Measurements from ENCODE around the gene BCL2.

BCL2 gene

GRCh38 chr18:63105636-63106316 lies 213.8 kb downstream of the BCL2 start:
- H3K36me3 ChIP-seq (ENCODE audit: control insufficient read depth in 1 of 2, insufficient read depth in 2 of 2, low read length in 2 of 2), result no peaks in the 10 kb centered on the region
- H3K4me3 ChIP-seq (ENCODE audit: low read depth in 1 of 2, low read length in 2 of 2), result no peak overlapping the region
- H3K27ac ChIP-seq (ENCODE audit: low read depth, low read length), result no peak overlapping the region
- peaks cover 7 to 11% of the 10 kb centered on the region in 2 donors for H3K4me1 ChIP-seq (ENCODE audit: control insufficient read depth in 1 of 2, insufficient read depth in 2 of 2, low read length in 2 of 2)
- H3K9ac ChIP-seq (ENCODE audit: low read depth in 1 of 2, low read length in 2 of 2), result no peak overlapping the region
- no peaks in the 10 kb centered on the region for H3K9me3 ChIP-seq (ENCODE audit: control insufficient read depth in 1 of 2, low read length in 2 of 2)
- no peaks in the 10 kb centered on the region for H3K27me3 ChIP-seq (ENCODE audit: control insufficient read depth in 1 of 2, insufficient read depth in 2 of 2, low read length in 2 of 2)

GRCh38 chr18:63104868-63105267 lies 214.7 kb downstream of the BCL2 start:
- Histone ChIP-seq H3K27me3 (ENCODE audit: control insufficient read depth in 1 of 2, insufficient read depth in 2 of 2, low read length in 2 of 2) (no peaks in the 10 kb centered on the region), H3K4me3 (ENCODE audit: low read depth in 1 of 2, low read length in 2 of 2) (no peak overlapping the region), H3K27ac (ENCODE audit: low read depth, low read length) (no peak overlapping the region), H3K9ac (ENCODE audit: low read depth in 1 of 2, low read length in 2 of 2) (no peak overlapping the region), H3K36me3 (ENCODE audit: control insufficient read depth in 1 of 2, insufficient read depth in 2 of 2, low read length in 2 of 2) (no peaks in the 10 kb centered on the region), H3K4me1 (ENCODE audit: control insufficient read depth in 1 of 2, insufficient read depth in 2 of 2, low read length in 2 of 2) (peaks cover 15 to 20% of the 10 kb centered on the region in 2 donors), H3K9me3 (ENCODE audit: control insufficient read depth in 1 of 2, low read length in 2 of 2) (no peaks in the 10 kb centered on the region)

GRCh38 chr18:63102941-63103744 lies 216.4 kb downstream of the BCL2 start:
- Histone ChIP-seq H3K4me3 (ENCODE audit: low read depth in 1 of 2, low read length in 2 of 2) (no peak overlapping the region), H3K9ac (ENCODE audit: low read depth in 1 of 2, low read length in 2 of 2) (no peak overlapping the region), H3K4me1 (ENCODE audit: control insufficient read depth in 1 of 2, insufficient read depth in 2 of 2, low read length in 2 of 2) (peaks cover 31 to 35% of the 10 kb centered on the region in 2 donors), H3K36me3 (ENCODE audit: control insufficient read depth in 1 of 2, insufficient read depth in 2 of 2, low read length in 2 of 2) (no peaks in the 10 kb centered on the region), H3K27ac (ENCODE audit: low read depth, low read length) (no peak overlapping the region), H3K27me3 (ENCODE audit: control insufficient read depth in 1 of 2, insufficient read depth in 2 of 2, low read length in 2 of 2) (no peaks in the 10 kb centered on the region), H3K9me3 (ENCODE audit: control insufficient read depth in 1 of 2, low read length in 2 of 2) (no peaks in the 10 kb centered on the region)

- Histone ChIP-seq H3K4me1 (ENCODE audit: control insufficient read depth in 1 of 2, insufficient read depth in 2 of 2, low read length in 2 of 2) (peaks cover 33 to 35% of the 10 kb centered on the region in 2 donors), H3K27me3 (ENCODE audit: control insufficient read depth in 1 of 2, insufficient read depth in 2 of 2, low read length in 2 of 2) (no peaks in the 10 kb centered on the region), H3K9ac (ENCODE audit: low read depth in 1 of 2, low read length in 2 of 2) (no peak overlapping the region), H3K4me3 (ENCODE audit: low read depth in 1 of 2, low read length in 2 of 2) (no peak overlapping the region), H3K9me3 (ENCODE audit: control insufficient read depth in 1 of 2, low read length in 2 of 2) (no peaks in the 10 kb centered on the region), H3K36me3 (ENCODE audit: control insufficient read depth in 1 of 2, insufficient read depth in 2 of 2, low read length in 2 of 2) (no peaks in the 10 kb centered on the region), H3K27ac (ENCODE audit: low read depth, low read length) (peak overlapping the region; percentile 23)
Observed at GRCh38 chr18:63100630-63101055, 218.9 kb downstream of the BCL2 start.

- H3K9me3 ChIP-seq (ENCODE audit: control insufficient read depth in 1 of 2, low read length in 2 of 2), result no peaks in the 10 kb centered on the region
- no peak overlapping the region for H3K9ac ChIP-seq (ENCODE audit: low read depth in 1 of 2, low read length in 2 of 2)
- H3K27me3 ChIP-seq (ENCODE audit: control insufficient read depth in 1 of 2, insufficient read depth in 2 of 2, low read length in 2 of 2), result no peaks in the 10 kb centered on the region
- H3K36me3 ChIP-seq (ENCODE audit: control insufficient read depth in 1 of 2, insufficient read depth in 2 of 2, low read length in 2 of 2), result no peaks in the 10 kb centered on the region
- peak overlapping the region in 1 of 2 donors; percentile 31 for H3K4me3 ChIP-seq (ENCODE audit: low read depth in 1 of 2, low read length in 2 of 2)
- peaks cover 33 to 35% of the 10 kb centered on the region in 2 donors for H3K4me1 ChIP-seq (ENCODE audit: control insufficient read depth in 1 of 2, insufficient read depth in 2 of 2, low read length in 2 of 2)
- peak overlapping the region; percentile 63 for H3K27ac ChIP-seq (ENCODE audit: low read depth, low read length)
Observed at GRCh38 chr18:63099848-63100629, 219.5 kb downstream of the BCL2 start.

GRCh38 chr18:63099091-63099840 lies 220.3 kb downstream of the BCL2 start:
- H3K27ac ChIP-seq (ENCODE audit: low read depth, low read length), result peak overlapping the region; percentile 63

GRCh38 chr18:63098018-63098981 lies 221.3 kb downstream of the BCL2 start:
- Histone ChIP-seq H3K36me3 (ENCODE audit: control insufficient read depth in 1 of 2, insufficient read depth in 2 of 2, low read length in 2 of 2) (no peaks in the 10 kb centered on the region), H3K4me1 (ENCODE audit: control insufficient read depth in 1 of 2, insufficient read depth in 2 of 2, low read length in 2 of 2) (peaks cover 33 to 35% of the 10 kb centered on the region in 2 donors), H3K27ac (ENCODE audit: low read depth, low read length) (no peak overlapping the region), H3K9ac (ENCODE audit: low read depth in 1 of 2, low read length in 2 of 2) (no peak overlapping the region), H3K9me3 (ENCODE audit: control insufficient read depth in 1 of 2, low read length in 2 of 2) (no peaks in the 10 kb centered on the region), H3K27me3 (ENCODE audit: control insufficient read depth in 1 of 2, insufficient read depth in 2 of 2, low read length in 2 of 2) (no peaks in the 10 kb centered on the region), H3K4me3 (ENCODE audit: low read depth in 1 of 2, low read length in 2 of 2) (no peak overlapping the region)

More at GRCh38 chr18:63099091-63099840, 220.3 kb downstream of the BCL2 start:
- Histone ChIP-seq H3K4me3 (ENCODE audit: low read depth in 1 of 2, low read length in 2 of 2) (peak overlapping the region in 1 of 2 donors; percentile 31), H3K27me3 (ENCODE audit: control insufficient read depth in 1 of 2, insufficient read depth in 2 of 2, low read length in 2 of 2) (no peaks in the 10 kb centered on the region), H3K9me3 (ENCODE audit: control insufficient read depth in 1 of 2, low read length in 2 of 2) (no peaks in the 10 kb centered on the region), H3K9ac (ENCODE audit: low read depth in 1 of 2, low read length in 2 of 2) (no peak overlapping the region), H3K36me3 (ENCODE audit: control insufficient read depth in 1 of 2, insufficient read depth in 2 of 2, low read length in 2 of 2) (no peaks in the 10 kb centered on the region), H3K4me1 (ENCODE audit: control insufficient read depth in 1 of 2, insufficient read depth in 2 of 2, low read length in 2 of 2) (peaks cover 33 to 35% of the 10 kb centered on the region in 2 donors)

GRCh38 chr18:63097178-63097577 lies 222.4 kb downstream of the BCL2 start:
- Histone ChIP-seq H3K27ac (ENCODE audit: low read depth, low read length) (no peak overlapping the region), H3K4me3 (ENCODE audit: low read depth in 1 of 2, low read length in 2 of 2) (no peak overlapping the region), H3K27me3 (ENCODE audit: control insufficient read depth in 1 of 2, insufficient read depth in 2 of 2, low read length in 2 of 2) (no peaks in the 10 kb centered on the region), H3K36me3 (ENCODE audit: control insufficient read depth in 1 of 2, insufficient read depth in 2 of 2, low read length in 2 of 2) (no peaks in the 10 kb centered on the region), H3K9me3 (ENCODE audit: control insufficient read depth in 1 of 2, low read length in 2 of 2) (no peaks in the 10 kb centered on the region), H3K4me1 (ENCODE audit: control insufficient read depth in 1 of 2, insufficient read depth in 2 of 2, low read length in 2 of 2) (peaks cover 33 to 35% of the 10 kb centered on the region in 2 donors), H3K9ac (ENCODE audit: low read depth in 1 of 2, low read length in 2 of 2) (no peak overlapping the region)

Data from duodenal mucosa (tissue), 2 donors.